Endothelial cell of umbilical vein (primary cell): Measurements from ENCODE around the gene BRWD1. TPM values are rescaled to one million over a fixed set of nuclear protein-coding genes. Genes with fewer than 3 reads are reported as not detected.

Experiments
- BruUV-seq: library from RNA; stranded (reverse); fragments of 400-500 nt; replicated peaks from 2 replicates; lab custom pipeline; 2021; lab: Mats Ljungman, UMichigan
- CTCF ChIA-PET: fragments of 300-600, 350-600 bp; sonication (Branson Sonifier 250); formaldehyde crosslinking; loops from one replicate; lab custom pipeline; 2021; ENCODE audit warnings: antibody characterized with exemption, inconsistent platforms; lab: Charles Lee
- POLR2A ChIA-PET: fragments of 300-600, 350-600 bp; sonication (Branson Sonifier 250); formaldehyde crosslinking; loops from one replicate; lab custom pipeline; 2021; ENCODE audit warnings: antibody characterized with exemption, inconsistent platforms; lab: Charles Lee
- DNase-seq: peaks from one replicate; pipeline ENCODE4 v3.0.0-alpha.2; 2011; ENCODE audit warnings: low read depth, low spot score
- FAIRE-seq: peaks from 2 replicates; lab custom pipeline; 2011; peaks lifted over from hg19 to GRCh38; lab: Jason Lieb, UNC
- H2AFZ ChIP-seq: 2 replicates; pipeline ENCODE4 v1.6.0; 2012; ENCODE audit warnings: low read depth, low read length, control low read depth, inconsistent platforms
- H3K27ac ChIP-seq: 2 replicates; pipeline ENCODE4 v1.5.1; 2011; ENCODE audit warnings: low read depth, mild to moderate bottlenecking, control low read depth, low read length, moderate library complexity; ENCODE audit not compliant: insufficient read depth
- H3K27me3 ChIP-seq, 2 experiments: 2 replicates each; pipeline versions ENCODE4 v1.6.0 to v1.6.1; 2011; ENCODE audit warnings: low read length in 2 of 2, mixed read lengths in 1 of 2; ENCODE audit not compliant: control insufficient read depth in 2 of 2, insufficient read depth in 2 of 2
- H3K36me3 ChIP-seq, 2 experiments: 2 replicates in 1 of 2; 3 replicates in 1 of 2; pipeline ENCODE4 v1.5.1; 2011; ENCODE audit warnings: low read length in 2 of 2, mild to moderate bottlenecking in 1 of 2, moderate library complexity in 1 of 2; ENCODE audit not compliant: control insufficient read depth in 2 of 2, insufficient read depth in 2 of 2; ENCODE audit errors: extremely low read depth in 1 of 2
- H3K4me1 ChIP-seq: 3 replicates; pipeline ENCODE4 v1.5.1; 2011; ENCODE audit warnings: mild to moderate bottlenecking, low read length; ENCODE audit not compliant: control insufficient read depth, insufficient read depth; ENCODE audit errors: extremely low read depth
- H3K4me2 ChIP-seq: 2 replicates; pipeline ENCODE4 v1.6.1; 2011; ENCODE audit warnings: low read length, control low read depth, mixed read lengths; ENCODE audit not compliant: insufficient read depth
- H3K4me3 ChIP-seq, 3 experiments: fragments of 200-600 bp in 1 of 3; sonication (generic), shearing (Covaris generic) in 1 of 3; replicated peaks in 1 of 3; 2 replicates each; pipeline ENCODE4 v1.5.1; 2011 to 2016; ENCODE audit warnings: control low read depth in 3 of 3, low read length in 3 of 3, mild to moderate bottlenecking in 2 of 3, inconsistent platforms in 1 of 3, low read depth in 1 of 3, moderate library complexity in 1 of 3; ENCODE audit not compliant: insufficient read depth in 1 of 3
- H3K79me2 ChIP-seq: 2 replicates; pipeline ENCODE4 v1.6.0; 2012; ENCODE audit warnings: low read length, inconsistent platforms; ENCODE audit not compliant: control insufficient read depth, insufficient read depth
- H3K9ac ChIP-seq: replicated peaks from 2 replicates; pipeline ENCODE3; 2011; ENCODE audit warnings: low read length, control low read depth; ENCODE audit not compliant: insufficient read depth; ENCODE audit errors: extremely low read depth
- H3K9me1 ChIP-seq: replicated peaks from 3 replicates; pipeline ENCODE4 v1.6.0; 2011; ENCODE audit warnings: mild to moderate bottlenecking, low read length; ENCODE audit not compliant: control insufficient read depth, insufficient read depth; ENCODE audit errors: extremely low read depth
- H3K9me3 ChIP-seq: replicated peaks from 2 replicates; pipeline ENCODE4 v1.5.1; 2012; ENCODE audit warnings: low read length, inconsistent platforms; ENCODE audit not compliant: control insufficient read depth, insufficient read depth
- H4K20me1 ChIP-seq: replicated peaks from 2 replicates; pipeline ENCODE3; 2011; ENCODE audit warnings: mild to moderate bottlenecking, low read length; ENCODE audit not compliant: control insufficient read depth, insufficient read depth; ENCODE audit errors: extremely low read depth
- EZH2 ChIP-seq: IDR thresholded peaks from 2 replicates; pipeline ENCODE4 v1.6.1; 2012; ENCODE audit warnings: borderline replicate concordance, low read depth, mild to moderate bottlenecking, moderate library complexity, low read length, inconsistent platforms; ENCODE audit not compliant: severe bottlenecking
- MAX ChIP-seq: IDR thresholded peaks from 2 replicates; pipeline ENCODE4 v1.6.1; 2011; ENCODE audit not compliant: insufficient read depth, insufficient read length
- POLR2A ChIP-seq: IDR thresholded peaks from 2 replicates; pipeline ENCODE4 v1.6.1; 2012; ENCODE audit warnings: low read depth, mild to moderate bottlenecking, control low read depth, low read length
- dilution Hi-C: fragments of 300-500 bp; cut with MboI; formaldehyde crosslinking; loops from one replicate; pipeline ENCODE4 v1.15.0; 2019; ENCODE audit warnings: low sequenced_read_pairs; ENCODE audit not compliant: extremely low pct_ligation_motif_present
- intact Hi-C: fragments of 100-400 bp; cut with micrococcal nuclease; formaldehyde crosslinking; loops from one replicate; pipeline ENCODE4 v1.10.0; 2022
- polyA plus RNA-seq, 4 experiments: library from polyadenylated mRNA; depleted of rRNA in 3 of 4; stranded (reverse) in 3 of 4; unstranded in 1 of 4; fragments of >200 nt; gene quantifications; 2 replicates each; pipeline versions ENCODE4 v1.2.1 to v1.2.3, GENCODE V29; 2011 to 2012; ENCODE audit warnings: missing spikeins in 1 of 4
- total RNA-seq: library from RNA; stranded (reverse); gene quantifications from 2 replicates; pipeline ENCODE4 v1.2.3, GENCODE V29; 2021

BRWD1 gene
- total and polyA plus RNA-seq, 2 donors (not counting 3 experiments of a cell fraction or from before 2014, with no cell fraction given): 6.1 to 33.2 TPM

DNA sequence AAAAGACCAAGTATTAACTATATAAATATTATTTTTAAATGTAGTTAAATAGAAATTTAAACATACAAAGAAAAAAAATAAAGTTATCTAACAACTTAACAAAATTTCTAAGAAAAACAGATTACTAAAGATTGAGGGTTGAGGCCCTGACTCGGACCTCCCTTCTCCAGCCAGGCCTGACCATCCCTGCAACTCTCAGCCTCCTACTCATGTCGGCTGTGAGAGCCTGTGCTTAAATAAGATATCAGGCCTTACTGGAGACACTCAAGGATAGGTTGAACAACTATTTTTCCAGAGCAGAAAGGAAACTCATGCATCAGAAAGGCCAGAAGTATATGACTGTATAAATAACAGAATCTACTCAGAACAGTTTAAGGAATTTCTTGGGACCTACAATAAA, 97.1 kb downstream of the BRWD1 start:
- intact Hi-C loops (no loop called here), dilution Hi-C loops (no loop called here)
- FAIRE-seq (no peak), DNase-seq (no peak)
- Histone ChIP-seq H3K4me1 (no peaks in the 10 kb centered on the region), H3K4me3 (no peak overlapping the region), H3K9me1 (no peaks in the 10 kb centered on the region), H3K79me2 (no peaks in the 10 kb centered on the region), H3K9me3 (no peaks in the 10 kb centered on the region), H3K4me2 (no peak overlapping the region), H2AFZ (no peak overlapping the region), H4K20me1 (no peaks in the 10 kb centered on the region), H3K27ac (no peak overlapping the region), H3K36me3 (peaks cover 0 to 2% of the 10 kb centered on the region in 2 experiments), H3K9ac (no peak overlapping the region), H3K27me3 (no peaks in the 10 kb centered on the region)
- CTCF ChIA-PET: no interaction called here
- TF ChIP-seq MAX: no peak
- POLR2A ChIA-PET: no interaction called here
- no TSS peak for BruUV-seq

GRCh38 chr21:39215078-39215477, 98.4 kb downstream of the BRWD1 start:
- Histone ChIP-seq H3K9ac (no peak overlapping the region), H4K20me1 (no peaks in the 10 kb centered on the region), H3K4me1 (no peaks in the 10 kb centered on the region), H2AFZ (no peak overlapping the region), H3K4me3 (no peak overlapping the region), H3K9me3 (no peaks in the 10 kb centered on the region), H3K79me2 (no peaks in the 10 kb centered on the region), H3K36me3 (peaks cover 0 to under 1% of the 10 kb centered on the region in 2 experiments), H3K9me1 (no peaks in the 10 kb centered on the region), H3K27ac (no peak overlapping the region), H3K27me3 (no peaks in the 10 kb centered on the region), H3K4me2 (no peak overlapping the region)
- intact Hi-C loops (no loop called here), dilution Hi-C loops (no loop called here)
- POLR2A ChIA-PET: no interaction called here
- CTCF ChIA-PET: no interaction called here
- DNase-seq (no peak), FAIRE-seq (no peak)
- TF ChIP-seq EZH2: no peak
- no peak for TF ChIP-seq POLR2A
- BruUV-seq: no TSS peak
